ENCODE measurements around the gene LUC7L.
"Not testable (repeated sequence)": the region's sequence is repeated elsewhere in the genome, so short reads cannot be mapped to it uniquely, and the experiment has no call there.

The LUC7L gene

DNA sequence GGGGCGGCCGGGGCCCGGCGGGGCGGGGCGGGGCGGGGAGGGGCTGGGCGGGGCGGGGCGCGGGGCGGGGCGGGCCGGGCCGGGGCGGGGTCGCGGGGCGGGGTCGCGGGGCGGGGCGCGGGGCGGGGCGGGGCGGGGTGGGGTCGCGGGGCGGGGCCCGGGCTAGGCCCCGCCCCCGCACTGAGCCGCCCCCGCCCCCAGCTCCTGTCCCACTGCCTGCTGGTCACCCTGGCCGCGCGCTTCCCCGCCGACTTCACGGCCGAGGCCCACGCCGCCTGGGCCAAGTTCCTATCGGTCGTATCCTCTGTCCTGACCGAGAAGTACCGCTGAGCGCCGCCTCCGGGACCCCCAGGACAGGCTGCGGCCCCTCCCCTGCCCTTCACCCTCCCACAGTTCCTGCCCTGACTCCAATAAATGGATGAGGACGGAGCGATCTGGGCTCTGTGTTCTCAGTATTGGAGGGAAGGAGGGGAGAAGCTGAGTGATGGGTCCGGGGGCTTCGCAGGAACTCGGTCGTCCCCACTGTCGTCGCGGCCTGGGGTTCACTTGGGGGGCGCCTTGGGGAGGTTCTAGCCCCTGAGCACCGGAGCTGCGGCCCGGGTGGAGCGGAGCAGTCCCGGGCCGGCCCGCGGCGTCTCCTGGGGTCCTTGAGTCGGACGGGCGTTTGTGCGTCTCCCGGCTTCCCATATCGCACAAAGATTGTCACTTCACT, 64.3 kb downstream of the LUC7L start:
- TF ChIP-seq, protein P1, sequence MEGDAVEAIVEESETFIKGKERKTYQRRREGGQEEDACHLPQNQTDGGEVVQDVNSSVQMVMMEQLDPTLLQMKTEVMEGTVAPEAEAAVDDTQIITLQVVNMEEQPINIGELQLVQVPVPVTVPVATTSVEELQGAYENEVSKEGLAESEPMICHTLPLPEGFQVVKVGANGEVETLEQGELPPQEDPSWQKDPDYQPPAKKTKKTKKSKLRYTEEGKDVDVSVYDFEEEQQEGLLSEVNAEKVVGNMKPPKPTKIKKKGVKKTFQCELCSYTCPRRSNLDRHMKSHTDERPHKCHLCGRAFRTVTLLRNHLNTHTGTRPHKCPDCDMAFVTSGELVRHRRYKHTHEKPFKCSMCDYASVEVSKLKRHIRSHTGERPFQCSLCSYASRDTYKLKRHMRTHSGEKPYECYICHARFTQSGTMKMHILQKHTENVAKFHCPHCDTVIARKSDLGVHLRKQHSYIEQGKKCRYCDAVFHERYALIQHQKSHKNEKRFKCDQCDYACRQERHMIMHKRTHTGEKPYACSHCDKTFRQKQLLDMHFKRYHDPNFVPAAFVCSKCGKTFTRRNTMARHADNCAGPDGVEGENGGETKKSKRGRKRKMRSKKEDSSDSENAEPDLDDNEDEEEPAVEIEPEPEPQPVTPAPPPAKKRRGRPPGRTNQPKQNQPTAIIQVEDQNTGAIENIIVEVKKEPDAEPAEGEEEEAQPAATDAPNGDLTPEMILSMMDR (IDR thresholded peaks at IDR 0.05; ENCODE audit: borderline replicate concordance, control extremely low read depth, extremely low read depth, insufficient read depth, missing control alignments): no peak
- DNase-seq (ENCODE audit: low spot score): peak; percentile 79
- in situ Hi-C loops (cut with MboI; ENCODE audit: low sequenced_read_pairs, unreplicated experiment): no loop called here

DNA sequence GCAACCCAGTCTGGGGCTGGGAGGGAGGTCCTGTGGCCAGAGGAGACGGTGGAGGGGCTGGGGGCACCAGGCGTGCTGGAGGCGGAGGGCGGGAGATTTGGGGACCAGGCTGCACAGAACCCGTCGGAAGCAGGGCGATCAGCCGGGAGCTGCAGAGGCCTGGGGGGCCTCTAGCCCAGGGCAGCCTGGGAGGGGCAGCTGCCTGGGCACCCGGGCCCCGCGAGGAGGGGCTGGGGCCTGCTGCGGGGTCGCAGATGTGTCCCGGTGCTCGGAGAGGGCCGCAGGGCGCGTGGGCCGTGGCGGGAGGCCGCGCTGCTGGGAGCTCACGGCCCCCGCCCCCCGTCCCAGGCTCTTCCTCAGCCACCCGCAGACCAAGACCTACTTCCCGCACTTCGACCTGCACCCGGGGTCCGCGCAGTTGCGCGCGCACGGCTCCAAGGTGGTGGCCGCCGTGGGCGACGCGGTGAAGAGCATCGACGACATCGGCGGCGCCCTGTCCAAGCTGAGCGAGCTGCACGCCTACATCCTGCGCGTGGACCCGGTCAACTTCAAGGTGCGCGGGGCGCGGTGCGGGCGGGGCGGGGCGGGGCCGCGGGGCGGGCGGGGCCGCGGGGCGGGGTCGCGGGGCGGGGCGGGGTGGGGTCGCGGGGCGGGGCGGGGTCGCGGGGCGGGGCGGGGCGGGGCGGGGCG, 65.0 kb downstream of the LUC7L start:
- DNase-seq (ENCODE audit: low spot score); in situ Hi-C loops (cut with MboI; ENCODE audit: low sequenced_read_pairs, unreplicated experiment): not testable (repeated sequence)

DNA sequence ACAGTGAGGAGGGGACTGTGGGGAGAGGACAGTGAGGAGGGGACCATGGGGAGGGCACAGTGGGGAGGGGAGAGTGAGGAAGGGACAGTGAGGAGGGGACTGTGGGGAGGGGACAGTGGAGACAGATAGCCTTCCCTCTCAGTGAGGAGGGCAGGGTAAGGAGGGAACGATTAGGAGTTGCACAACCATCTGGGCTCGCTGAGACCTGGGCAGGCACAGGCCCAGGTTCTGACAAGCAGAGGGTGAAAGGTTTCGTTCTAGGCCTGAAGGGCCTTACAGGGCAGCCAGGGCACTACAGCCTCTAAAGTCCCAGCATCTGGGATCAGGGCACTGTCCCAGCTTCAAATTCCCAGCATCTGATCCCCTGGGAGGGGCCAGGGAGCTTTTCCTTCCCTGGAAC, 65.6 kb downstream of the LUC7L start:
- in situ Hi-C loops (cut with MboI; ENCODE audit: low sequenced_read_pairs, unreplicated experiment); DNase-seq (ENCODE audit: low spot score): not testable (repeated sequence)

DNA sequence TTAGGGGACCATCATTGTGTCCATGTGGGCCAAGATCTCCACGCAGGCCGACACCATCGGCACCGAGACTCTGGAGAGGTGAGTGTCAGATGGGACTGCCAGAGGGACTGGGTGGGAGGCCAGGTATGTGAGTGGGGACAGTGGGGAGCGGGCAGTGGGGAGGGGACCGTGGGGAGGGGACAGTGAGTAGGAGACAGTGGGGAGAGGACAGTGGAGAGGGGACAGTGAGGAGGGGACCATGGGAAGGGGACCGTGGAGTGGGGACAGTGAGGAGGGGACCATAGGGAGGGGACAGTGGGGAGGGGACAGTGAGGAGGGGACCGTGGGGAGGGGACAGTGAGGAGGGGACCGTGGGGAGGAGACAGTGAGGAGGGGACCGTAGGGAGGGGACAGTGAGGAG, 66.1 kb downstream of the LUC7L start:
- DNase-seq (ENCODE audit: low spot score); in situ Hi-C loops (cut with MboI; ENCODE audit: low sequenced_read_pairs, unreplicated experiment): not testable (repeated sequence)

DNA sequence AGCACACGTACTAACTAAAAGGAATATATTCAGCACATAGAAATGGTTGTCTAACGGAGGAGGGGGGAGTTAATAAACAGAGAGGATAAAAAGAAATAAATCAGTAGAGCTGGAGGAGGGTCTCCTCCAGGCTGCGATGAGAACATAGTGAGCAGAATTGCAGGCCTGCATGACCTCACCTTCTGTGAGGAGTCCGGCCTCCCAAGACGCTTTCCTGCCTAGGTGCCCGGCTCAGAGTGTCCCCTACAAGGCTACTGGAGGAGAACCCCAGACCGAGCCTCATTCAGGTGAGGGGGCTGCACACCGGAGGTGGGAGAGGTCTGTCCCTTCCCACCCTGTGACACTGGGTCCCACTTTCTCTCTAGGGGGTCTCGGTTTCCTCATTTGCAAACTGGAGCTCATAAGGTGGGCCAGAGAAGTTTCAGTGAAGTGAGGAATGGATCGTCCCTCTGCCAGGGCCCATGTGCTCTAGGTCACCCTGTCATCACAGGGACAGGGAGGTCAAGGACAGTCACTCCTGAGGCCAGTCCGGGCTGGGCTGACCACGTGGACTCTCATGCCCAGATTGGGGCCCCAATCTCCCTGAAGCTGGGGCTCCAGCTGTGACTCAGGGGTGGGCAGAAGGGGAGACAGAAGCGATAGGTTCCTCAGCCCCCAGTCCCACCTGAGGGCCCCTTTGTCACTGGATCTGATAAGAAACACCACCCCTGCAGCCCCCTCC, 66.8 kb downstream of the LUC7L start:
- in situ Hi-C loops (cut with MboI; ENCODE audit: low sequenced_read_pairs, unreplicated experiment): no loop called here
- TF ChIP-seq, protein P1 (IDR thresholded peaks at IDR 0.05; ENCODE audit: borderline replicate concordance, control extremely low read depth, extremely low read depth, insufficient read depth, missing control alignments): no peak
- no peak for DNase-seq (ENCODE audit: low spot score)

DNA sequence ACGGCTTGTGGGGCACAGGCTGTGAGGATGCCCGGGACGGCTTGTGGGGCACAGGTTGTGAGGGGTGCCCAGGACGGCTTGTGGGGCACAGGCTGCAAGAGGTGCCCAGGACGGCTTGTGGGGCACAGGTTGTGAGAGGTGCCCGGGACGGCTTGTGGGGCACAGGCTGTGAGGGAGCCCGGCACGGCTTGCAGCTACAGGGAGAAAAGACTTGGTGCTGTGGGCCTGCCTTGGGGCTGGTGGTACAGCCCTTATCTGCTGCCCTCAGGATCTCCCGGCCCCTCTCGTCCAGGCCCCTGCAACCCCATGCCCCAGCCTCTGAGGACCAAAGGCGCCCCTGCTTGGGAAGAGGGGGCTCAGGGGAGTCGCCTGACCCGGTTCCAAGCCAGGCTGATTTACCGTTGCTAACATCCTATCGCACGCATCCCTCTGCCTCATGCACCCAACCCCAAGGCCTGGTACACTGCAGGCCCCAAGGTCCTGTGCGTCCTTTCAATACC, 68.5 kb downstream of the LUC7L start:
- no peak for DNase-seq (ENCODE audit: low spot score)
- TF ChIP-seq, protein P1 (IDR thresholded peaks at IDR 0.05; ENCODE audit: borderline replicate concordance, control extremely low read depth, extremely low read depth, insufficient read depth, missing control alignments): no peak
- in situ Hi-C loops (cut with MboI; ENCODE audit: low sequenced_read_pairs, unreplicated experiment): no loop called here

DNA sequence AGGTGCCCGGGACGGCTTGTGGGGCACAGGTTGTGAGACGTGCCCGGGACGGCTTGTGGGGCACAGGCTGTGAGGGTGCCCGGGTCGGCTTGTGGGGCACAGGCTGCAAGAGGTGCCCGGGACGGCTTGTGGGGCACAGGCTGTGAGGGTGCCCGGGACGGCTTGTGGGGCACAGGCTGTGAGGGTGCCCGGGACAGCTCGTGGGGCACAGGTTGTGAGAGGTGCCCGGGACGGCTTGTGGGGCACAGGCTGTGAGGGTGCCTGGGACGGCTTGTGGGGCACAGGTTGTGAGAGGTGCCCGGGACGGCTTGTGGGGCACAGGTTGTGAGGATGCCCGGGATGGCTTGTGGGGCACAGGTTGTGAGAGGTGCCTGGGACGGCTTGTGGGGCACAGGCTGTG, 69.0 kb downstream of the LUC7L start:
- DNase-seq (ENCODE audit: low spot score); in situ Hi-C loops (cut with MboI; ENCODE audit: low sequenced_read_pairs, unreplicated experiment): not testable (repeated sequence)

DNA sequence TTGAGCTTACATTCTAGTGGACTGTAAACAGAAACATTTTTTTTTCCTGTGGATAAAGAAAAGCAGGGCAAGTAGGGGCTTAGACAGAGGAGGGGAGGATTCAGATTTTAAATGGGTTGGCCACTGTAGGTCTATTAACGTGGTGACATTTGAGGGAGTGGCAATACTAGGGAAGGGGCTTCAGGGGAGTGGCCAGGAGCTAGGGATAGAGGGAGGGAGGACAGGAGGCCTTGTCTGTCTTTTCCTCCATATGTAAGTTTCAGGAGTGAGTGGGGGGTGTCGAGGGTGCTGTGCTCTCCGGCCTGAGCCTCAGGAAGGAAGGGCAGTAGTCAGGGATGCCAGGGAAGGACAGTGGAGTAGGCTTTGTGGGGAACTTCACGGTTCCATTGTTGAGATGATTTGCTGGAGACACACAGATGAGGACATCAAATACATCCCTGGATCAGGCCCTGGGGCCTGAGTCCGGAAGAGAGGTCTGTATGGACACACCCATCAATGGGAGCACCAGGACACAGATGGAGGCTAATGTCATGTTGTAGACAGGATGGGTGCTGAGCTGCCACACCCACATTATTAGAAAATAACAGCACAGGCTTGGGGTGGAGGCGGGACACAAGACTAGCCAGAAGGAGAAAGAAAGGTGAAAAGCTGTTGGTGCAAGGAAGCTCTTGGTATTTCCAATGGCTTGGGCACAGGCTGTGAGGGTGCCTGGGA, 70.0 kb downstream of the LUC7L start:
- no peak for DNase-seq (ENCODE audit: low spot score)
- TF ChIP-seq, protein P1 (IDR thresholded peaks at IDR 0.05; ENCODE audit: borderline replicate concordance, control extremely low read depth, extremely low read depth, insufficient read depth, missing control alignments): no peak
- in situ Hi-C loops (cut with MboI; ENCODE audit: low sequenced_read_pairs, unreplicated experiment): no loop called here

Measured in GM13976 (cell line).